A673 (cell line): ENCODE results near the gene CREB5. TPM values are rescaled to one million over a fixed set of nuclear protein-coding genes. Genes with fewer than 3 reads are reported as not detected.

Source experiments
- BruUV-seq: library from RNA; stranded (reverse); fragments of 400-500 nt; replicated peaks from 2 replicates; lab custom pipeline; 2021; lab: Mats Ljungman, UMichigan
- CTCF ChIA-PET: fragments of 300-600 bp; sonication (Branson Sonifier 250); formaldehyde crosslinking; loops from one replicate; lab custom pipeline; 2022; ENCODE audit warnings: antibody characterized with exemption; lab: Charles Lee
- POLR2A ChIA-PET: fragments of 300-600 bp; sonication (Branson Sonifier 250); formaldehyde crosslinking; loops from one replicate; lab custom pipeline; 2022; ENCODE audit warnings: antibody characterized with exemption; ENCODE audit not compliant: low non-redundant PET; lab: Charles Lee
- DNase-seq: peaks from one replicate; pipeline ENCODE4 v3.0.0-alpha.2; 2015; ENCODE audit warnings: low spot score
- H3K27ac ChIP-seq: fragments of 200-600 bp; sonication (generic); 2 replicates; pipeline ENCODE4 v1.5.1; 2016; ENCODE audit warnings: mixed run types, low read depth, mild to moderate bottlenecking, mixed read lengths, antibody characterized with exemption, low read length; ENCODE audit not compliant: poor library complexity, severe bottlenecking
- H3K27me3 ChIP-seq: fragments of 200-600 bp; sonication (generic); replicated peaks from 2 replicates; pipeline ENCODE4 v1.6.1; 2017; ENCODE audit warnings: mixed run types, low read depth, mild to moderate bottlenecking, mixed read lengths, antibody characterized with exemption, low read length; ENCODE audit not compliant: insufficient read depth, poor library complexity
- H3K36me3 ChIP-seq: fragments of 200-600 bp; sonication (generic); 2 replicates; pipeline ENCODE4 v1.6.1; 2016; ENCODE audit warnings: mixed run types, mild to moderate bottlenecking, mixed read lengths, antibody characterized with exemption, low read length; ENCODE audit not compliant: insufficient read depth, poor library complexity, severe bottlenecking
- H3K4me1 ChIP-seq: fragments of 200-600 bp; sonication (generic); 2 replicates; pipeline ENCODE4 v1.6.1; 2017; ENCODE audit warnings: mixed run types, mild to moderate bottlenecking, mixed read lengths, antibody characterized with exemption, low read length; ENCODE audit not compliant: insufficient read depth, poor library complexity, severe bottlenecking
- H3K4me3 ChIP-seq: fragments of 200-600 bp; sonication (generic); 2 replicates; pipeline ENCODE4 v1.5.1; 2016; ENCODE audit warnings: low read depth, mixed run types, mild to moderate bottlenecking, mixed read lengths, low read length; ENCODE audit not compliant: poor library complexity, severe bottlenecking
- H3K9me3 ChIP-seq: fragments of 200-600 bp; sonication (generic); 2 replicates; pipeline ENCODE4 v1.6.1; 2016; ENCODE audit warnings: mixed run types, low read depth, mild to moderate bottlenecking, mixed read lengths, antibody characterized with exemption, low read length; ENCODE audit not compliant: poor library complexity, severe bottlenecking
- EZH2 ChIP-seq: fragments of 200-600 bp; sonication (generic); IDR thresholded peaks from 2 replicates; pipeline ENCODE4 v1.6.1; 2017; ENCODE audit warnings: borderline replicate concordance, low read depth, mild to moderate bottlenecking, mixed read lengths, antibody characterized with exemption, low read length; ENCODE audit not compliant: poor library complexity, severe bottlenecking
- intact Hi-C: fragments of 100-400 bp; cut with micrococcal nuclease; formaldehyde crosslinking; loops from one replicate; pipeline ENCODE4 v1.10.0; 2022; ENCODE audit not compliant: unreplicated experiment
- total RNA-seq: library from RNA; stranded (reverse); gene quantifications from 2 replicates; pipeline ENCODE4 v1.2.3, GENCODE V29; 2021
- TF ChIP-seq, protein P1 (sequence below): fragments of 300-800, 200-600 bp; sonication (generic); conservative IDR thresholded peaks from 2 replicates; pipeline ENCODE4 v1.5.1; 2017; ENCODE audit warnings: low read depth, mild to moderate bottlenecking, antibody characterized with exemption, low read length, moderate library complexity, mixed read lengths

Gene CREB5
- total RNA-seq, 1 experiment from 2014 or later: 10.3 TPM

DNA sequence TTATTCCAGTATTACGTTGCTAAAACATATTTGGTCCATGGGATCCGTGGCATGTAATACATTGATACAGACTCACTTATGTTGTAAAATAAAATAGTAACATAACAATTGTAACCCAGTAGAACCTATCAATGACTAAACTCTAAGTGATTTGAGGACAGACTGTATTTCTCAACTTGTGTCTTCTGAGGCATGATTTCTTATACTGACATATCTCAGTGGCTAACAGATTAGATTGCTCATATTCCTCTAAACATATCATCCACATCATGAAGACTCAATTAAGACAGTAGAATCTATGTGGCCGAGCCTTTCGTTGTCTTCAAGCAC is 72.3 kb downstream of the CREB5 start:
- no peaks in the 10 kb centered on the region for H3K9me3 ChIP-seq
- peaks cover 9% of the 10 kb centered on the region for H3K4me1 ChIP-seq
- no peaks in the 10 kb centered on the region for H3K27me3 ChIP-seq
- H3K36me3 ChIP-seq: no peaks in the 10 kb centered on the region
- ChIA-PET POLR2A (no interaction called here), CTCF (no interaction called here)
- BruUV-seq: no TSS peak
- no peak overlapping the region for H3K27ac ChIP-seq
- TF ChIP-seq, protein P1, sequence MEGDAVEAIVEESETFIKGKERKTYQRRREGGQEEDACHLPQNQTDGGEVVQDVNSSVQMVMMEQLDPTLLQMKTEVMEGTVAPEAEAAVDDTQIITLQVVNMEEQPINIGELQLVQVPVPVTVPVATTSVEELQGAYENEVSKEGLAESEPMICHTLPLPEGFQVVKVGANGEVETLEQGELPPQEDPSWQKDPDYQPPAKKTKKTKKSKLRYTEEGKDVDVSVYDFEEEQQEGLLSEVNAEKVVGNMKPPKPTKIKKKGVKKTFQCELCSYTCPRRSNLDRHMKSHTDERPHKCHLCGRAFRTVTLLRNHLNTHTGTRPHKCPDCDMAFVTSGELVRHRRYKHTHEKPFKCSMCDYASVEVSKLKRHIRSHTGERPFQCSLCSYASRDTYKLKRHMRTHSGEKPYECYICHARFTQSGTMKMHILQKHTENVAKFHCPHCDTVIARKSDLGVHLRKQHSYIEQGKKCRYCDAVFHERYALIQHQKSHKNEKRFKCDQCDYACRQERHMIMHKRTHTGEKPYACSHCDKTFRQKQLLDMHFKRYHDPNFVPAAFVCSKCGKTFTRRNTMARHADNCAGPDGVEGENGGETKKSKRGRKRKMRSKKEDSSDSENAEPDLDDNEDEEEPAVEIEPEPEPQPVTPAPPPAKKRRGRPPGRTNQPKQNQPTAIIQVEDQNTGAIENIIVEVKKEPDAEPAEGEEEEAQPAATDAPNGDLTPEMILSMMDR: no peak
- no peak for TF ChIP-seq EZH2
- H3K4me3 ChIP-seq: no peak overlapping the region
- intact Hi-C loops: no loop called here
- no peak for DNase-seq

DNA sequence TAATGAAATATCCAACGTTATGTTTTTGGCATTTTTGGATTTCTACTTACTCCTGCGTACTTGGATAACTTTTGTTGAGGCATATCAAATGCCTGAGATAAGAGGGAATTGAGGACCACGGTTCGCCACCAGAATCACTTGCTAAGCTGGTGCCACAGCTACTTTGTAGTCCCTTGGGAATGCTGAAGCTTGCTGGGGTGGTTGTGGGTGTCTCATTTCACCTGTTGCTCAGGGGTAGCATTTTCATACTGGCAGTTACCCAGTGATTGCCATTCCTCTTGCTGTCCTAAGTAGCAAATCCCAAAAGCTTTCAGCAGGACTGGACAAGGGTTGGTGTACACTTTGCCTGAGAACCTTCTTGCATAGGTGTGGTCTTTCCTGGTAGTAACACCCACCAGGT is 75.2 kb downstream of the CREB5 start:
- H3K4me1 ChIP-seq: peaks cover 13% of the 10 kb centered on the region
- TF ChIP-seq, protein P1: no peak
- no peak for TF ChIP-seq EZH2
- H3K9me3 ChIP-seq: no peaks in the 10 kb centered on the region
- no peak overlapping the region for H3K27ac ChIP-seq
- ChIA-PET POLR2A (no interaction called here), CTCF (no interaction called here)
- H3K27me3 ChIP-seq: no peaks in the 10 kb centered on the region
- BruUV-seq: no TSS peak
- no peak overlapping the region for H3K4me3 ChIP-seq
- intact Hi-C loops: no loop called here
- no peaks in the 10 kb centered on the region for H3K36me3 ChIP-seq
- DNase-seq: no peak

- ChIA-PET CTCF (no interaction called here), POLR2A (no interaction called here)
- Histone ChIP-seq H3K27me3 (no peaks in the 10 kb centered on the region), H3K36me3 (no peaks in the 10 kb centered on the region), H3K27ac (no peak overlapping the region), H3K4me1 (peaks cover 13% of the 10 kb centered on the region), H3K9me3 (no peaks in the 10 kb centered on the region), H3K4me3 (no peak overlapping the region)
- DNase-seq: no peak
- BruUV-seq: no TSS peak
- intact Hi-C loops: no loop called here
- TF ChIP-seq, protein P1: no peak
- TF ChIP-seq EZH2: no peak
Measured at GRCh38 chr7:28488061-28488791, 75.9 kb downstream of the CREB5 start.
